WTC11 (cell line): Measurements from ENCODE around the gene FREM1.

Experiments used
- AFF4 ChIP-seq: sonication (generic); formaldehyde crosslinking; IDR thresholded peaks from 2 replicates; pipeline ENCODE4 v1.8.1; 2023; ENCODE audit warnings: mild to moderate bottlenecking, missing genetic modification reagents, borderline replicate concordance
- ATF2 ChIP-seq: sonication (generic); formaldehyde crosslinking; IDR thresholded peaks from 2 replicates; pipeline ENCODE4 v1.8.1; 2022; ENCODE audit warnings: low read depth, missing genetic modification reagents, borderline replicate concordance
- ATF3 ChIP-seq: sonication (generic); formaldehyde crosslinking; conservative IDR thresholded peaks from 2 replicates; pipeline ENCODE4 v1.8.1; 2022; ENCODE audit warnings: mild to moderate bottlenecking, missing genetic modification reagents
- CREB1 ChIP-seq: sonication (generic); formaldehyde crosslinking; IDR thresholded peaks from 2 replicates; pipeline ENCODE4 v1.8.0; 2023; ENCODE audit warnings: mild to moderate bottlenecking, missing genetic modification reagents
- CREM ChIP-seq: sonication (generic); formaldehyde crosslinking; IDR thresholded peaks from 2 replicates; pipeline ENCODE4 v1.8.1; 2022; ENCODE audit warnings: mild to moderate bottlenecking, missing genetic modification reagents, moderate library complexity
- CTCF ChIP-seq: fragments of 200-600 bp; IDR thresholded peaks from 2 replicates; pipeline ENCODE4 v1.8.0; 2022; ENCODE audit warnings: antibody characterized with exemption
- E2F1 ChIP-seq: sonication (generic); formaldehyde crosslinking; IDR thresholded peaks from 2 replicates; pipeline ENCODE4 v1.8.0; 2022; ENCODE audit warnings: mild to moderate bottlenecking, missing genetic modification reagents
- ESRRA ChIP-seq: sonication (generic); formaldehyde crosslinking; IDR thresholded peaks from 2 replicates; pipeline ENCODE4 v1.8.1; 2022; ENCODE audit warnings: mild to moderate bottlenecking, missing genetic modification reagents, borderline replicate concordance
- ETV6 ChIP-seq: sonication (generic); formaldehyde crosslinking; IDR thresholded peaks from 2 replicates; pipeline ENCODE4 v1.8.1; 2022; ENCODE audit warnings: mild to moderate bottlenecking, missing genetic modification reagents
- FOXJ3 ChIP-seq: sonication (generic); formaldehyde crosslinking; IDR thresholded peaks from 2 replicates; pipeline ENCODE4 v1.9.0; 2021; ENCODE audit warnings: missing genetic modification reagents, mild to moderate bottlenecking, borderline replicate concordance
- GABPB1 ChIP-seq: sonication (generic); formaldehyde crosslinking; IDR thresholded peaks from 2 replicates; pipeline ENCODE4 v1.8.1; 2023; ENCODE audit warnings: mild to moderate bottlenecking, missing genetic modification reagents
- PRDM15 ChIP-seq: sonication (generic); formaldehyde crosslinking; IDR thresholded peaks from 2 replicates; pipeline ENCODE4 v1.8.0; 2022; ENCODE audit warnings: missing genetic modification reagents
- SP1 ChIP-seq: sonication (generic); formaldehyde crosslinking; conservative IDR thresholded peaks from 2 replicates; pipeline ENCODE4 v1.8.1; 2022; ENCODE audit warnings: missing genetic modification reagents
- ZNF416 ChIP-seq: fragments of 250-450 bp; sonication (Bioruptor Pico); IDR thresholded peaks from 2 replicates; pipeline ENCODE4 v1.9.0; 2021; ENCODE audit warnings: mild to moderate bottlenecking, inconsistent platforms

- TF ChIP-seq ZNF416 (CRISPR knock-in tag) (no peak), ESRRA (CRISPR knock-in tag) (no peak), E2F1 (CRISPR knock-in tag) (no peak), CTCF (no peak), CREM (CRISPR knock-in tag) (no peak), PRDM15 (CRISPR knock-in tag) (no peak), FOXJ3 (no peak), SP1 (no peak), GABPB1 (CRISPR knock-in tag) (no peak), ETV6 (CRISPR knock-in tag) (no peak), CREB1 (CRISPR knock-in tag) (no peak), ATF2 (CRISPR knock-in tag) (no peak), AFF4 (CRISPR knock-in tag) (no peak), ATF3 (CRISPR knock-in tag) (no peak)
These were observed 21.4 kb downstream of the FREM1 start for GRCh38 chr9:14888875-14889274.
